Body of pancreas (tissue), 4 donors: ENCODE measurements around the gene MPHOSPH6.

Experiments used
- POLR2A ChIP-seq, 3 donors: fragments of 450-650 bp; IDR thresholded peaks; one replicate each; pipeline ENCODE4 v1.6.1; 2016; ENCODE audit warnings: antibody characterized with exemption in 3 of 3, mild to moderate bottlenecking in 2 of 3
- TF ChIP-seq, protein P1 (sequence below), 7 experiments: fragments of 450-650 bp in 4 of 7; fragments of 200-600 bp in 3 of 7; sonication (generic) in 3 of 7; IDR thresholded peaks; one replicate each; pipeline ENCODE4 v1.5.1; 2016 to 2019; ENCODE audit warnings: antibody characterized with exemption in 7 of 7

DNA sequence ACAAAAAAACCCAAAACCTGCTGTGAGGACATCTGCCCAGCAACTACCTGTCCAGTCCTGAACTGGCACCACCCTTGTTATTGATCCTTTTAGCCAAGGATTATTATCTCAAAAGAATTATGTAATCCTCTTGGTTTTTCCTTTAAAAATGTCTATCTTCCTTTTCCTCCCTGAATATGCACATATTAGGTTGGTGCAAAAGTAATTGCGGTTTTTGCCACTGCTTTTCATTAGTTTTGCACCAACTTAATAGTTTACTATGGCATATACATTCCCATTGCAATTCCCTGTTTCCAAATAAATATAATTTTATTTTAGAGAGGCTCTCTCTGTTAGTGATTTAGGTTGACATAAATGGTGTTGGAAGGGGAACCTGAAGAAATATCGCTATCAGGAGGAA lies 51.3 kb downstream of the MPHOSPH6 start:
- TF ChIP-seq, protein P1, sequence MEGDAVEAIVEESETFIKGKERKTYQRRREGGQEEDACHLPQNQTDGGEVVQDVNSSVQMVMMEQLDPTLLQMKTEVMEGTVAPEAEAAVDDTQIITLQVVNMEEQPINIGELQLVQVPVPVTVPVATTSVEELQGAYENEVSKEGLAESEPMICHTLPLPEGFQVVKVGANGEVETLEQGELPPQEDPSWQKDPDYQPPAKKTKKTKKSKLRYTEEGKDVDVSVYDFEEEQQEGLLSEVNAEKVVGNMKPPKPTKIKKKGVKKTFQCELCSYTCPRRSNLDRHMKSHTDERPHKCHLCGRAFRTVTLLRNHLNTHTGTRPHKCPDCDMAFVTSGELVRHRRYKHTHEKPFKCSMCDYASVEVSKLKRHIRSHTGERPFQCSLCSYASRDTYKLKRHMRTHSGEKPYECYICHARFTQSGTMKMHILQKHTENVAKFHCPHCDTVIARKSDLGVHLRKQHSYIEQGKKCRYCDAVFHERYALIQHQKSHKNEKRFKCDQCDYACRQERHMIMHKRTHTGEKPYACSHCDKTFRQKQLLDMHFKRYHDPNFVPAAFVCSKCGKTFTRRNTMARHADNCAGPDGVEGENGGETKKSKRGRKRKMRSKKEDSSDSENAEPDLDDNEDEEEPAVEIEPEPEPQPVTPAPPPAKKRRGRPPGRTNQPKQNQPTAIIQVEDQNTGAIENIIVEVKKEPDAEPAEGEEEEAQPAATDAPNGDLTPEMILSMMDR (IDR thresholded peaks at IDR 0.05): no peak
- TF ChIP-seq POLR2A (IDR thresholded peaks at IDR 0.05): no peak
